SW480 (cell line): ENCODE results near the gene TMEM182.

Experiments
- DNase-seq: peaks from one replicate; pipeline ENCODE4 v3.0.0-alpha.2; 2016; ENCODE audit warnings: low spot score

The TMEM182 gene

DNA sequence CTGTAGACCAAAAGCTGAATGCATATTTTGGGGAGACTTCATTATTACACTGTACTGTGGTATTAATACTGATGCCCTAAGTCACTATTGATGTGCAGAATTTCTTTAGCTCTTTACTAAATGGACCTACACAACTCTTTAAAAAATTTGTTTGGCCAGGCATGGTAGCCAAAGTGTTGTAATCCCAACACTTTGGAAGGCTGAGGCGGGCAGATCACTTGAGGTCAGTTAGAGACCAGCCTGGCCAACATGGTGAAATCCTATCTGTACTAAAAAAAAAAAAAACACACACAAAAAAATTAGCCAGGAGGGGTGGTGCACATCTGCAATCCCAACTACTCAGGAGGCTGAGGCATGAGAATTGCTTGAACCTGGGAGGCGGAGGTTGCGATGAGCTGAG is 6.4 kb downstream of the TMEM182 start:
- no peak for DNase-seq

DNA sequence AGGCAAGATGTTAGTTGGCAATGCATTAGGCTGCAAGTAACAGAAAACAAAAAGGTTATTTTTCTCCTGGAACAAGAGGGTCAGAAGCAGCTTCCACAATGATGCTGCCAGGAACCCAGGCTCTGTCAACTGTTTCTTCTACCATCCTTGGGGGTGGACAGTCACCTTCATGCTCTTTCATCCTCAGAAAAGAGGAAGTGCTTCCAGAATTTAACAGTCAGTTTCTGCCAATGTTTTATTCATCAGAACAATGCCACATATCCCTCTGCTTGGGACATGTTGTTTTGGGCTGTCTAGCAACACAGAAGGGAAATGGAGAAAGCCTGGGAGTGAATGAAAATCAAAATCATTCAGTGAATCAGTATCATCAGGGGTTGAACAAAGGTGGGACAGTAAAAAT is 7.1 kb downstream of the TMEM182 start:
- no peak for DNase-seq

DNA sequence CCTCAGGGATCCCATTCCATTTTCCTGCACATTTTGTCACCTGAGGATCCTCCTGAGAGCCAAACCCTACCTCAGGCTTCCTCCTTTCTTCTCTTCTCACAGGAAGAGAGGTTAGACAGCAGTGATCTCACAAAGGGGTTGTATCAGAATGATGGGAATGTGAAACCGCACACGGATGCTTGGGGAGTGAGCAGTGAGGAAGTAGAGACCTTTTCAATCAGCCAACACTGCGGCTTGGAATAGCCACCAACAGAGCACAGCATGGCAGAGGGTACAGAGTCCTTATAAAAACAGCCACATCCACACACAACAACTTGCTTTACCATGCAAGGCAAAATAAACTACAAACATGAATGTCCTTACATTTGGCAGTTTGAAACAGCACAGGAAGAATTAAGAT is 8.7 kb downstream of the TMEM182 start:
- peak; percentile 35 for DNase-seq

DNA sequence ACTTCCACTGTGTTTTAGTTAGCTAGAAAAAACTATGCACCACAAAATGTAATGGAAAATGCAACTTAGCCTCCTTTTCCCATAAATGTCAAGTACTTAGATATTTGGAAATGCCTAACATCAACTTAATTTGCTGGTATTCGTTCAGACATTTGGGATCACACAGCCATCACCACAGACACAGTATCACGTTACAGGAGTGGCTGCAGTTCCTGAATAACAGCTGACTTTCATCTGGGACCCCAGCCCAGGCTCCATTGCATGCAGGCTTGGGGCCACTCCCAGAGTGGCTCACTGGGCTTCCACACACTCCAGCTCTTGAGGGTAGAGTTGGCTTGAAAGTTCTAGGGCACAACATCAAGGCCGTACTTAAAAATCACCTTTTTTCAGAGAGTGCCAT is 9.3 kb downstream of the TMEM182 start:
- DNase-seq: no peak

DNA sequence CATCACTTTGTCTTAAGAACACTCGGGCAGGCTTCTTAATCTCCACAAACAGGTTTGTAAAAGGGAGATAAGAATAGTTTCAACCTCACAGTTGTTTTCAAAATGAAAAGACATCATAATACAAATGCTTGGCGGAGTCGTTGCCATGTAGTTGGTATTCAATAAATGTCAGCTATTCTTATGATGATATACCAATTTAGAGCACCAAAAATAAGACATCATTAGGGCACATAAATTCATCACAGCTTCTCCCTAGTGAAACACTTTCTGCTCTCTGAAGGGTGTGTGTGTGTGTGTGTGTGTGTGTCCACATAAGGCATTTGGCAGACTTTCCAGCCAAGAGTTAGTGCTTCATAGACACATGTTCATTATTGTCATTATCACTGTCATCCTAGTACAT is 10.8 kb downstream of the TMEM182 start:
- DNase-seq: no peak

DNA sequence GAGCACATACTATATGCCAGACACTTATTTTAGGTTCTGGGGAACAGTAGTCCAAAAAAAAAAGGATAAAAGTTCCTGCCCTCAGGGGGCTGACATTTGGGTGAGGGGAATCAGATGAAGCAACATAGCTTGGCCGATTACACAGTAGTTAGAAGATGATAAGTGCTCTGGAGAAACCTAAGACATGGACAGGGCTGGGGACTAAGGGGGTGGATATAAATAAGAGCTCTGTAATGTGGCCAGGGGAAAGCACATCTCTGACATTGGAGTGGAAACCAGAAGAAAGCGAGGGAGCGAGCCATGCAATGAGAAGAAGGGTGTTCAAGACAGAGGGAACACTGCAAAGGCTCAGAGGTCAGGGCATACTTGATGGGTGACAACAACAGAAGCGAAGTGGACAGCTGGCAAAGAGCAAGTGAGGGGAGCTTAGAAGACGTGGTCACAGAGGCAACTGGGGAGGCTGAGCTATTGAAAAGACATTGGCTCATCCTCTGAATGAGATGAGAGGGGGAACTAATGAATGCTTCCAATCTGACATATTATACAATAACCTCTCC is 11.4 kb downstream of the TMEM182 start:
- DNase-seq: no peak

DNA sequence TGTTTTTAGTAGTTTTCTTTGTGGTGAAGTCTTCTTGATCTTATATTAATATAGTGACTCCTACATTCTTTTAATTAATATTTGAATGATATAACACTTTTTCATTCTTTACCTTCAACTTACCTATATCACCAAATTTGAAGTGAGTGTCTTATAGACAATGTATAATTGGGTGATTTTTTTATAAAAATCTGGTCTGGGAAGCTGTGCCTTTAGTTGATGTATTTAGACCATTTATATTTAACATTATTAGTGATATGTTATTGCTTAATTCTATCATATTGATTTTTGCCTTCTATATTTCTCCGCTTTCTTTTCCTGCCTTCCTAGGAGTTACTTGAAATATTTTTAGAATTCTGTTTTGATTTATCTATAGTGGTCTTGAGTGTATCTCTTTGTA is 16.4 kb downstream of the TMEM182 start:
- no peak for DNase-seq

DNA sequence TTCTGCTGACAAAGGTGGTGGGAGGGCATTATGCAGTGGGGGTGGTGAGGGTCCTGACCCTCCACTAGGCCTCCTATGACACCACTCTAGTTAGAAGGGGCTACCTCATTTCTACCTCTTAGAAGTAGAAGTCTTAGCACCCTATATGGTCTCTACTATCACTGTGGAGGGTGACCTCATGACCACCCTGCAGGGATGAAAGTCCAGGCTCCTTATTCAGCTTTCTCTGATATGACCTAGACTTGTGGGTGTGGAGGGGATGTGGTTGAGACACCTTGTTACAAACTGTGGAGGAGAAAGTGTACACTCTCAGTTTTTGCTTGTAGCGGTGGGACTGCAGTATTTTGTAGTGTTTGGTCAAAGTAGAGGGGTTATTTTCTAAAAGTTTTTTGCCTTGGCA is 18.6 kb downstream of the TMEM182 start:
- DNase-seq: no peak

DNA sequence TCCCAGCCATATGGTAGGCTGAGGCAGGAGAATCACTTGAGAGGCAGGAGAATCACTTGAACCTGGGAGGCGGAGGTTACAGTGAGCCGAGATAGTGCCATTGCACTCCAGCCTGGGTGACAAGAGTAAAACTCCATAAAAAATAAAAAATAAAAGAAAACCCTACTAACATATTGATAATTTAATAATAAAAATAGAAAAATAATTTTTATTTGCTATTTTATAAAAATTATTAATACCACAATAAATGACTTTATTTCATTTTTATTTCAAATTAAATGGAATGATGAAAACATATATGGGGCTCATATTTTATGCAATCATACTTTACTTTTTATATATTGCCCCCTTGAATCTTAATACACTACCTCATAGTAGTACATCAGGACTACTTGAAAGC is 20.4 kb downstream of the TMEM182 start:
- no peak for DNase-seq

DNA sequence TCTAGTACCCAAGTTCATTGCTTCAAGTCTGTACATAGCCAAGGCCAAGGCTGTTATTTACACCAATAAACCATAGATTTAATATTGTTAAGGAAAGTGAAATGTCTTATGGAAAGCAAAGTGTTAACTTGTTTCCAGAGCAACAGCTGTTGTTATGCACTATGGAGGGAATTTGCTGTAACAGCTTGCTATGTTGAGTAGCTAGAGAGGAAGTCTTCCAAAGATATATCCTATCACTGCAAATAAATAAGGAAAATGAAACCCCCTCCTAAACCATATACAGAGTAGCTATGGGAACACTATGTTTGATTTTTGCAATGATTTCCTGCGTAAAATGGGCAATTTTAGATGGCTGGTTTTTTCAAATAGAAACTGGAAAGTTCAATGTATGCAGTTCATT is 21.1 kb downstream of the TMEM182 start:
- no peak for DNase-seq

DNA sequence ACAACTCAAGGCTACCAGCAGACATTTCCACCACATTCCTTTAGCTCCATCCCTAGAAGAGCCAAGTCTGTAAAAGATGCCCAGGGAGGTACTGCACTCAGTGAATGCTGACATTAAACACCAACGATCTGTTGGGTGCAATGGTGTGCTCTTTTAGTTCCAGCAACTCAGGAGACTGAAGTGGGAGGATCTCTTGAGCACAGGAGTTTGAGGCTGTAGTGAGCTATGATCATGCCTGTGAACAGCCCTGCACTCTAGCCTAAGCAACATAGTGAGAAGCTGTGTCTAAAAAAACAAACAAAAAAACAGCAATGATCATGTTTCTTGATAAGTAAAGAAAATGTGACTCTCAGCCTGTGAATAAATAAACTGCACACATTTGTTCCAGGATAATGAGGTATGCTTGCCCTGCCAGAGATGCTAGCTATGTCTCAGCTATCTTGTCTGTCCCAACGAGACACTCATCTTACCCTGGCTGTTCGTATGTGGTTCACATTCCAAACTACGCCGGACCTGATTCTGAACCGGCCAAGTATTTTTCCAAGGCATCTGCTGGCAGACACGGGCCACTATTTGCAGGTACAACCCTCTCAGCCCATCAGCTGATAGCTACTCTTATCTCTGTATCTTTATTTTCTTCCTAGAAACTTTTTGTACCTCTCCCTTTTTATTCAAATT is 21.8 kb downstream of the TMEM182 start:
- DNase-seq: no peak

DNA sequence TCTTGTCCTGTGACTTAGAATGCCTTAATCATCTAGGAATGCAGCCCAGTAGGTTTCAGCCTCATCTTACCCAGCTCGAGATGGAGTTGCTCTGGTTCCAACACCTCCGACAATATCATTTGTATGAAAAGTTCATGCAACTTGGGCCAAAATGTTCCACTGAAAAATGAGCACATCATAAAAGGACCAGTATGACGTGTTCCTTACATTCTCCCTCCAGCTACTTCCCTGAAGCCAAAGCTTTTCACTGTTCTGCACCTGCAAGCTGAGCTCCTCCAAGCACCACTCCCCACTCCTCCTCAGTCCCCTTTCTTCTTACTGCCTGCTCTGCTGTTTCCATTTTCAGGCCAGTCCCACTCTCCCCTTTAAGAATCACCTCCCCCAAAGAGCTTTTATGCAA is 23.1 kb downstream of the TMEM182 start:
- no peak for DNase-seq

DNA sequence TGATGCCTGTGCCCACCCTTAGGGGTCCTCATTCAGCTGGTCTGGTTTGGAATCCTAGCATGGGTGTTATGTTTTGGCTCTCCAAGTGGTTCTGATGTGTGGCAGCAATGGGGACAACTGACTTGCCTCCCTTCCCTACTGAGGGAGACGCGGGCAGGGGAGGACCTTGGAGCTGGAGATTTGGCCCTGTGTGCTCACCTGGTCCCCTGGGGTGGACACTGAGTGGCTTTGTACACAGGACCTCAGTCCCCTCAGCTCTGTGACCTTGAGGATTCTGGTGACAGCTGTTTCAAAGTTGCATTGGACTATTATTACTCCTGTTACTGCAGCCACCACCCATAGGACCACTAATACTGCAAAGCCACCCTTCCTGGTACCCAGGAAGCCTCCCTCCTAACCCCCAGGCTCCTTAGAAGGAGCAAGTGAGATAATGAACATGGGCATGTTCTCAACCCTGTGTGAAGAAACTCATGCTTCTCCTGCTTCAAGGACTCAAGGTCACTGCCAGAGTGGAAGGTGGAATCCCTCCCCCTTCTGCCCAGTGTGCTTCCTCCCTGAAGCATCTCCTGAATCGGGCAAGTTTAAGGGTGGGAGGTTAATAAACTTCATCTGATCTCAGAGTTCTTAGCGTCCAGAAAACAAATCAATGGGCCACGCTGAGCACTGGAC is 26.5 kb downstream of the TMEM182 start:
- no peak for DNase-seq

DNA sequence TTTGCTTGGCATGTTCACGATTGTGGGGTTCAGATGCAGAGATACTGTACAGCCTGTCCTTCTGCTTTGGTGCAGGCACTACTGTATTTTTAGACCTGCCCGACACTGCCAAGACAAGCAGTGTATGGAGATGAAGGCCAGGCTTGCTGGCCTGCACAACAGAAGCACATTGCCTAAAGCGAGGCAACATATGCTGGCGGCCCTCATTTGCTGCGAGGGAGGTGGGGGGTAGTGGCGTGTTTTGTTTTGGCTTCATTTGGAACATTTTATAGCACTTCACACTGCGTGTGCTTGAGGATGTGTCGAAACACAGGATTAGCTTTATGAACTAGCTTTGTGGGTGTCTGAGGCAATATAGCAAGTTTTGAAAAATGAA is 27.0 kb downstream of the TMEM182 start:
- DNase-seq: no peak

DNA sequence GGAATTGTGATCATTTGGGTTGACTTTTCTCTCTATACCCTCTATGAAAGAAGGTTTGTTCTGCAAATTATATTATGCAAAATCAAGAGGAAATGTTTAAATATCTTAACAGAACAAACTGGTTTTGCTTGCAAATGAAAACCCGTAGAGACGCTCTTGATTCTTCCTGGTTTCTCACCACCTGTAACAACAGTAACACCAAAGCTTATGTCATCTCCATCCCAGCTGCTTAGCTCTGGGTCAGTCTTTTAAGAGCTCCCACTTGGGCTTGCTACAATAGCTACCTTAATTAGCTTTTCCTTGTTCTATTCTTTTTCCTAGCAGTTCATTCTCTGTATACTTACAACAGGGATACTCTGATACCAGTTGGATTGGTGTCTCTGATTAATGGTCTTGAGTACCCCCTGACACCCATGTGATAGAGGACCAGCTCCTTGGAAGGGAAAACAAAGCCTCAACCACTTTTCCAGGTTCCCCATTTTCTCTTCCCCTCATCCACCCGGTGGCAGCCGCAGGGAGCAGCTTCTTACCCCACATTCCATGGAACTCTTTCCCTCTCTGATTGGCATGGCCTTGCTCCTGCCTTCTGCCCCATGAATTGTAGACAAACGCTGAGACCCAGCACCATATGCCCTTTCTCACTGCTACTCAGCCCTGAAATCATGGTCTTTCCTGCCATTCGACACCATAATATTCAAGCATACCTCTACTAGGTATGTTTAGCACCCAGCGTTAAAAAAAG is 27.7 kb downstream of the TMEM182 start:
- no peak for DNase-seq

DNA sequence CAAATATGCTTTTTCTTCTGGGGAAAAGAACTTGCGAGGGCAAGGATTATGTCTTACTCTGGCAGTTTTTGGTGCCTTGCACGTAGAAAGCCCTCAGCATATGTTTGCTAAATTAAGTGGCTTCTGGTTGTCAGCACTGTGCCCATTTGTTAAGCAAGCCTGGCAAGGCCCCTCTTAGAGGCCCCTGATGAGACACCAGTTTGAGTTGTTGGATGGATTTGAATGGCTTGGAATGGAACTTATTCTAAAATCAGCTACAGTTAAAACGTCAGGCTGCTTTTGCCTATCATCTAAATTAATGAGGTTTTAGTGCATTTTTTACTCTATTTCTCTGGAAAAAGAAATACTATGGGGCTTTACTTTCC is 28.2 kb downstream of the TMEM182 start:
- DNase-seq: no peak

DNA sequence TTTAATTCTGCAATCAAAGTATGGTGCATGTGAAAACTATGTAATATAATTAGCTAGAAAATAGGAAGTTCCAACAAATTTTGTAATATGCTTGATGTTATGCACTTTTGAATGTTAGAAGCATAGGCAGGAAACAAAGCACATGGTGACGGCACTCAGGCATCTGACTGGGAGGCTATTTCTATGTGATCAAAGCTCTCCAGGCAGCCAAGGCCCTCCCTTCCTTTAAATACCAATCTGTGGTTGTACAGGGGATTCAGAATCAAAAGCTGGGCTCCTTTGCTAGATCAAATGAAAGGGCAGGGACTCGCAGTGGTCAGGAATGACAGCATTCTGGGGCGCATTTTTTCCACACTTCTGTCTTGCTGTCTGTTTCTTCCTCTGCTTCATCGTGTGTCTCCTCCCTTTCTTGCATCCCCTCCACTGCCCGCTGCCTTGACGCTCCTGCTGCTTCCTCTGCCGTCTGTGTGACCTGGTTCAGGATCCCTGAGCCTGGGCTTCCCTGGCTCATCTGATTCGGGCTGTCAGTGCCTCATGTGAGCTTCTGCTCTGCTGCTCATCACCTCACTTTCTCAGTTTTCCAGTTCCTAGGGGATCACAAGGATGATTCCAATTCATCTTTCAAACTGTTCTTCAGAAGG is 30.9 kb downstream of the TMEM182 start:
- DNase-seq: peak; percentile 34

DNA sequence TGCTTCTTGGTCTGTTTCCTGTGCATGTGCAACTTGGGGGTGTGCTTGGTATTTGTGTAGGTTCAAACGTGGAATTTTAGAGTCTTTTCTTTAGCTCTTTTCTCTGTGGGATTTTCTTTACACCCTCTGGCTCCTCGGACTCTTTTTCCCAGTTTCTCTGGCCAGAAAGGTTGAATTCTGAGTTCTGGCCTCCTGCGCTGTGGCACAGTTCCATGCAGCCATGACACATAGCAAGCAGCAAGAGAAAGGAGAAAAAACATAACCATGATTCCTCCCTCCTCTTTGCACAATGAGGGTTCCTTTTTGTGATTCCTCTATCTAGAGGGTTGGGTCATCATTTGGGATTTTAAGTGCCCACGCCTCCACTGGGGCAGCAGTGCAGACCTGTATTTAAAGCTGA is 33.8 kb downstream of the TMEM182 start:
- no peak for DNase-seq

DNA sequence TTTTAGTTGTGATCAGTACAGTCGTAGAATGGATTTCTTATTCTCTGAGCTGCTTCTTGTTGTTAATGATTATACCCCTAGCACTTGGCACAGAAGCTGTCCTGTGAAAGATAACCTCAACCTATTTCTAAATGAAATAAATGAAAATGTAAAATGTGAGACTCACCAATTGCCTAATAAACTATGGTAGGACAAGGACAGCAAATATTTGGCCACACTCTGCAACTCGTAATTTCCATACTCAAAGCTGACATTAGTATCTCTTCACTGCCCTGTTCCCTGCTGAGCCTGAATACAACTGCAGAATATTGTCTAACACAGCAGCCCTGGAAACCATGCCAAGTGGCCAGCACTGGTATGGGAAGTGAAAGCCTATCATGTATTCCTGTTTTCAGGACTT is 34.5 kb downstream of the TMEM182 start:
- no peak for DNase-seq

DNA sequence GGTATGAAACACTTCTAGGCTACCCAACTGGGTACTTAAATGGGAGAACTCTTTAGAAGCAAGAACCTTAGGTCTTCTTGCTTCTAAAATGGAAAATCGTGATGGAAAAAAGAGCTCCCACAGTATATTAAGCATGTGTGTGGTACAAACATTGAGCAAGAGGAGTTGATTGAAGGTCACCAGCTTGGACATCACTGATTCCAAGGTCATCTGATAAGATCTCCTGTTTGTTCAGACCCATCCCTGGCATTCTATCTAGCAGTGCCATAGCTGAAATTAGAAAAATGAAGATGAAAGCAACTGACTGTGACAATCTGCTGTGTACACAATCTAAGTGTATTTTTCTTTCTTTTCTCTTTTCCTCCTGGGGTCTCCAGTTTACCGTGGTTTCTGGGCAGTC is 35.7 kb downstream of the TMEM182 start:
- DNase-seq: no peak

DNA sequence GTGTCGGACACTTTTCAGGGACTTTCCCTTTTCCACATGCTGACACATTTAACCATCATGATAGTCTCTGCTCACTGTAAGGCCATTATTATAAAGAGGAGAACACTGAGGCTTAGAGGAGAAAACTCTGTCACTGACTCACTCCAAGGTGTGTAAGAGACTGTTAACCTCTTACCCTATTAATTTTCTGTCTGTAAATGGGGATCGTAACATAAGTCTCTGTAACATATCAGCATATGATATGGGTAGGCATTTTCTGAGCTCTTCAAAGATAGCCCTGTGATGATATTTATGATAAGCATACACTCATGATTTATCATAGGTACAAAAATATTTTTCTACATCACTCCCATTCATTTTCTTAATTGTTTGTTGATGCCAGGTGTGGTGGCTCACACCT is 36.4 kb downstream of the TMEM182 start:
- no peak for DNase-seq

DNA sequence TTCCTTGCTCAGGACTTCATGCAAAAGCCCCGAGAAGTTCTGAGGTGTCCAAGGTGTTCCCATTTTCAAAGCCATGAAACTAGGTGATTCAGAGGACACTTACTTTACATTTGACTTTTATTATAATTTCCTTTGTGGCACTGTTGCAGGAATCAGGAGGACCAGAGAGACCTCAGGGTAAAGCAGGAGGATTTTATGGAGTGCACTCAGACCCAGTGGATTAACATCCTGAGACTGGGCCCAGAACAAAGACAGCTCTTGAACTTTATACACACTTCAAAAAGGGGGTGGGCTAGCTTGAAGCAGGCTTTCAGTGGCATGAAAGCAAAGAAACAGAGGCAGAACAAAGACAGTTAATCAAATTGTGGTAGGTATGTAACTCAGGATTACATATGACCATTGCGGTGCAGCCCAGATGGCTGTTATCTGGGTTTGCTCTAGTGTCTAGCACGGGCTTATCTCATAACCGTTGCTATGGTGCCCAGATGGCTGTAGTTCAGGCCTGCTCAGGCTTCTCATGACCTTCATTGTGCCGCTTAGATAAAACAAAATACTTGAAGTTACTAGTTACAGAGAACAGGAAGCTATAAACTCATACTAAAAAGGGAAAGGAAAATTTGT is 39.4 kb downstream of the TMEM182 start:
- DNase-seq: no peak
